Measurements from ENCODE around the gene MAGEF1. TPM values are rescaled to one million over a fixed set of nuclear protein-coding genes. Genes with fewer than 3 reads are reported as not detected.

Gene MAGEF1
- total and polyA plus RNA-seq, 10 of the 15 experiments (the other 5 are each of a cell fraction or from before 2014, with no cell fraction given) = 2.3 to 62.2 (median 27.1) TPM

DNA sequence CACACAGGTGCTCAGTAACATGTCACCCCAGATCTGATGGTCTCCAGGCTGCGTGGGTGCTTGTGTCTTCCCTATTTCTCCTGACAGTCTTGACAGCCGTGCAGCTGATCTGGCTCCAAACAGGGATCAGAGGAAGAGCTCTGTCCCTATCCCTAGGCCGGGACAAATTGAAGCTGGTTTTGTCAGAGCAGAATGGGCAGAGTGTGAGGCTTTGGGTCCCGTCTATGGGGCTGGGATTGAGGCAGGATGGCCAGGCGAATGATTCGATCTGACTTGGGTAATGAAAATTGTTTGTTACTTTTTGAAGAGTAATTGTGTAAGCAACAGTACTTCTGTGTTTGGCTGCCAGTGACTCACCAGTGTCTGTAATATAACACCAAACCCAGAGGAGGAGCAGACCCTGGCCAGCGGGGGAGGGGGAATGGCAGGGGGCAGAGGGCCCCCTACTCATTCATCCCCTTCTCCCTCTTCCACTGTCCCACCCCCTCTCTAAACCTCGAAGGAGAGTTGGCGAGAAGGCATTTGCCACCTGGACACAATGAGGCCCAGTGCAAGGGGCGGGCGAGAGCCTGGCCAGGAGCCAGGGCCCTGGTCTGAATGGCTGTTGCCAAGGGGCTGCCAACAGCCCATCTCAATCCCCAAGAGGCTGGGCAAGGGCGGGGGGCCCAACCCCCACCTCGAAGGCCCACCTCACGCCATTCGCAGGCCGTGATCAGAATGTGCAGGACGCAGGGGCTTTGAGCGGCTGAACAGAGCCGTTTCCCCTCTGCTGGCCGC lies 4.9 kb upstream of the MAGEF1 start:
- ChIA-PET SMC1A (ENCODE audit: uncharacterized antibody, unreplicated experiment) (no interaction called here), POLR2A (no interaction called here), CTCF (interaction anchor here (1.0 kb wide), 1 partner anchor 10 kb away, joined by 3 read pairs; no protein-coding TSS in a partner anchor), RAD21 (ENCODE audit: unreplicated experiment) (no interaction called here)
- Histone ChIP-seq H3K9ac (ENCODE audit: control insufficient read depth, insufficient read depth, low read length) (no peak overlapping the region), H3K27ac (ENCODE audit: control insufficient read depth, insufficient read depth) (no peak overlapping the region), H3K79me2 (ENCODE audit: control insufficient read depth, insufficient read depth, low read length) (no peaks in the 10 kb centered on the region), H3K27me3 (replicated peaks in 1 of 2; ENCODE audit: control insufficient read depth in 2 of 2, insufficient read depth in 2 of 2, low read length in 1 of 2) (0 out of 4 replicates have a peak, but pooled peaks cover 0 to 3% of the 10 kb centered on the region in 2 experiments), H3K4me2 (ENCODE audit: control insufficient read depth, insufficient read depth) (no peak overlapping the region), H2AFZ (ENCODE audit: control insufficient read depth, low read depth, low read length) (no peak overlapping the region), H4K20me1 (ENCODE audit: control insufficient read depth, insufficient read depth) (no peaks in the 10 kb centered on the region), H3K36me3 (ENCODE audit: control insufficient read depth in 2 of 2, insufficient read depth in 2 of 2, low read length in 1 of 2) (no peaks in the 10 kb centered on the region), H3K9me3 (replicated peaks; ENCODE audit: control insufficient read depth, insufficient read depth, low read length) (no peaks in the 10 kb centered on the region), H3K4me3 (no peak overlapping the region), H3K4me1 (ENCODE audit: control insufficient read depth, insufficient read depth, low read length) (no peaks in the 10 kb centered on the region)
- no TSS peak for BruUV-seq (replicated peaks)
- FAIRE-seq = no peak
- ATAC-seq = no peak
- no peak for DNase-seq (ENCODE audit: low read depth, low spot score)
- in situ Hi-C loops (cut with MboI) = no loop called here
- 44% methylated on average over 20 of the region's 20 CpGs for WGBS (ENCODE audit: insufficient coverage, insufficient replicate concordance, low lambda C conversion rate, missing lambda C conversion rate)
- intact Hi-C loops (cut with micrococcal nuclease; ENCODE audit: unreplicated experiment) = no loop called here
- TF ChIP-seq SMC3 (IDR thresholded peaks at IDR 0.05; ENCODE audit: borderline replicate concordance, low read length) = no peak
- no peak for TF ChIP-seq CBX5 (IDR thresholded peaks at IDR 0.05; ENCODE audit: low read depth)
- TF ChIP-seq SIN3A (IDR thresholded peaks at IDR 0.05; ENCODE audit: low read depth, low read length) = no peak
- TF ChIP-seq CHD4 (IDR thresholded peaks at IDR 0.05) = no peak
- no peak for TF ChIP-seq JUND (IDR thresholded peaks at IDR 0.05; ENCODE audit: low read depth, low read length)
- no peak for TF ChIP-seq CHD1 (IDR thresholded peaks at IDR 0.05; ENCODE audit: low read depth, low read length)
- no peak for TF ChIP-seq TCF7 (IDR thresholded peaks at IDR 0.05; ENCODE audit: borderline replicate concordance)
- no peak for TF ChIP-seq JUNB (IDR thresholded peaks at IDR 0.05)

All from GM12878 (cell line).